Lower leg skin (tissue), 3 donors: Measurements from ENCODE around the gene PROSER2.

Experiments
- CTCF ChIP-seq, 3 donors: fragments of 450-650 bp; IDR thresholded peaks; one replicate each; pipeline ENCODE4 v1.5.1; 2016; ENCODE audit warnings: antibody characterized with exemption in 3 of 3, mild to moderate bottlenecking in 3 of 3, moderate library complexity in 2 of 3
- POLR2A ChIP-seq, 2 donors: fragments of 450-650 bp; IDR thresholded peaks; one replicate each; pipeline ENCODE4 v1.6.1; 2016 to 2017; ENCODE audit warnings: antibody characterized with exemption in 2 of 2, mild to moderate bottlenecking in 1 of 2, moderate library complexity in 1 of 2

GRCh38 chr10:11783558-11783865, 39.6 kb upstream of the PROSER2 start:
- TF ChIP-seq CTCF (IDR thresholded peaks at IDR 0.05) (no peak), POLR2A (IDR thresholded peaks at IDR 0.05) (no peak)
